ENCODE measurements around the gene DALRD3. TPM values are rescaled to one million over a fixed set of nuclear protein-coding genes. Genes with fewer than 3 reads are reported as not detected.
"Not testable (repeated sequence)": the region's sequence is repeated elsewhere in the genome, so short reads cannot be mapped to it uniquely, and the experiment has no call there.

DALRD3 gene
- total RNA-seq, 3 donors from 2014 or later, result 23.9 to 32.3 (median 25.4) TPM

GRCh38 chr3:49015765-49016164, 2.6 kb downstream of the DALRD3 start:
- H3K4me3 Mint-ChIP-seq, result no peak overlapping the region
- H3K27me3 Mint-ChIP-seq (ENCODE audit: low read depth), result no peaks in the 10 kb centered on the region
- ATAC-seq (no peak), DNase-seq (no peak)
- H3K4me1 Mint-ChIP-seq (ENCODE audit: low read depth), result peaks cover 19% of the 10 kb centered on the region
- peaks cover 12% of the 10 kb centered on the region for H3K36me3 Mint-ChIP-seq (ENCODE audit: insufficient read depth)
- H3K9me3 Mint-ChIP-seq, result no peaks in the 10 kb centered on the region

GRCh38 chr3:49015072-49015471, 3.3 kb downstream of the DALRD3 start:
- Mint-ChIP-seq H3K4me1 (ENCODE audit: low read depth) (peaks cover 16% of the 10 kb centered on the region), H3K36me3 (ENCODE audit: insufficient read depth) (peaks cover 12% of the 10 kb centered on the region), H3K4me3 (peak overlapping the region; percentile 12), H3K9me3 (no peaks in the 10 kb centered on the region), H3K27me3 (ENCODE audit: low read depth) (no peaks in the 10 kb centered on the region)
- DNase-seq (no peak), ATAC-seq (no peak)

- Mint-ChIP-seq H3K27me3 (ENCODE audit: low read depth) (no peaks in the 10 kb centered on the region), H3K9me3 (no peaks in the 10 kb centered on the region), H3K36me3 (ENCODE audit: insufficient read depth) (peaks cover 15% of the 10 kb centered on the region), H3K4me3 (no peak overlapping the region), H3K4me1 (ENCODE audit: low read depth) (peaks cover 14% of the 10 kb centered on the region)
- DNase-seq (peak; percentile 44), ATAC-seq (peak; percentile 28 to 29)
These were observed 4.4 kb downstream of the DALRD3 start for GRCh38 chr3:49013738-49014660.

GRCh38 chr3:49013113-49013737, 5.2 kb downstream of the DALRD3 start:
- H3K4me3 Mint-ChIP-seq, result no peak overlapping the region
- DNase-seq (no peak), ATAC-seq (no peak)
- peaks cover 15% of the 10 kb centered on the region for H3K36me3 Mint-ChIP-seq (ENCODE audit: insufficient read depth)
- peaks cover 14% of the 10 kb centered on the region for H3K4me1 Mint-ChIP-seq (ENCODE audit: low read depth)
- H3K9me3 Mint-ChIP-seq, result no peaks in the 10 kb centered on the region
- no peaks in the 10 kb centered on the region for H3K27me3 Mint-ChIP-seq (ENCODE audit: low read depth)

- Mint-ChIP-seq H3K9me3 (no peaks in the 10 kb centered on the region), H3K27me3 (ENCODE audit: low read depth) (no peaks in the 10 kb centered on the region), H3K4me3 (no peak overlapping the region), H3K36me3 (ENCODE audit: insufficient read depth) (peaks cover 15% of the 10 kb centered on the region), H3K4me1 (ENCODE audit: low read depth) (peaks cover 18% of the 10 kb centered on the region)
- ATAC-seq (no peak), DNase-seq (no peak)
These were observed 5.9 kb downstream of the DALRD3 start for GRCh38 chr3:49012441-49013017.

- H3K9me3 Mint-ChIP-seq, result no peaks in the 10 kb centered on the region
- H3K4me1 Mint-ChIP-seq (ENCODE audit: low read depth), result peaks cover 22% of the 10 kb centered on the region
- H3K27me3 Mint-ChIP-seq (ENCODE audit: low read depth), result no peaks in the 10 kb centered on the region
- ATAC-seq (no peak), DNase-seq (no peak)
- H3K36me3 Mint-ChIP-seq (ENCODE audit: insufficient read depth), result peaks cover 3% of the 10 kb centered on the region
- peak overlapping the region; percentile 56 for H3K4me3 Mint-ChIP-seq
These were observed 9.0 kb downstream of the DALRD3 start for GRCh38 chr3:49009396-49009795.

GRCh38 chr3:49008627-49009026, 9.8 kb downstream of the DALRD3 start:
- H3K36me3 Mint-ChIP-seq (ENCODE audit: insufficient read depth); DNase-seq; ATAC-seq; H3K27me3 Mint-ChIP-seq (ENCODE audit: low read depth); H3K9me3 Mint-ChIP-seq: not testable (repeated sequence)
- Mint-ChIP-seq H3K4me1 (ENCODE audit: low read depth) (peaks cover 19% of the 10 kb centered on the region), H3K4me3 (peak overlapping the region; percentile 98)

- Mint-ChIP-seq H3K36me3 (ENCODE audit: insufficient read depth) (peaks cover 3% of the 10 kb centered on the region), H3K4me3 (peak overlapping the region; percentile 98), H3K4me1 (ENCODE audit: low read depth) (peaks cover 19% of the 10 kb centered on the region), H3K27me3 (ENCODE audit: low read depth) (no peaks in the 10 kb centered on the region), H3K9me3 (no peaks in the 10 kb centered on the region)
- peak; percentile 65 to 70 for ATAC-seq
- DNase-seq, result peak; percentile 92
These were observed 10.4 kb downstream of the DALRD3 start for GRCh38 chr3:49007771-49008528.

- Mint-ChIP-seq H3K9me3 (no peaks in the 10 kb centered on the region), H3K4me3 (peak within 1 kb of the TSS; percentile 98), H3K4me1 (ENCODE audit: low read depth) (peaks cover 19% of the 10 kb centered on the region), H3K27me3 (ENCODE audit: low read depth) (no peaks in the 10 kb centered on the region), H3K36me3 (ENCODE audit: insufficient read depth) (peaks cover 3% of the 10 kb centered on the region)
- DNase-seq (peak; percentile 97), ATAC-seq (peak; percentile 92 to 93)
These were observed 11.2 kb downstream of the DALRD3 start, which contains the start of gene WDR6 for GRCh38 chr3:49007068-49007770. Gene WDR6, plus strand, starts transcription at chr3:49007391. Its CDS starts 41 bp downstream, at chr3:49007432.

GRCh38 chr3:49006408-49007067, 11.8 kb downstream of the DALRD3 start:
- H3K36me3 Mint-ChIP-seq (ENCODE audit: insufficient read depth), result peaks cover 3% of the 10 kb centered on the region
- no peak for ATAC-seq
- no peaks in the 10 kb centered on the region for H3K27me3 Mint-ChIP-seq (ENCODE audit: low read depth)

GRCh38 chr3:49005998-49006397, 12.4 kb downstream of the DALRD3 start:
- no peaks in the 10 kb centered on the region for H3K27me3 Mint-ChIP-seq (ENCODE audit: low read depth)
- no peak for DNase-seq
- H3K4me1 Mint-ChIP-seq (ENCODE audit: low read depth), result peaks cover 19% of the 10 kb centered on the region
- no peaks in the 10 kb centered on the region for H3K9me3 Mint-ChIP-seq
- H3K36me3 Mint-ChIP-seq (ENCODE audit: insufficient read depth), result peaks cover 3% of the 10 kb centered on the region
- peak overlapping the region; percentile 98 for H3K4me3 Mint-ChIP-seq
- no peak for ATAC-seq

More at GRCh38 chr3:49006408-49007067, 11.8 kb downstream of the DALRD3 start:
- H3K9me3 Mint-ChIP-seq, result no peaks in the 10 kb centered on the region
- peaks cover 19% of the 10 kb centered on the region for H3K4me1 Mint-ChIP-seq (ENCODE audit: low read depth)
- DNase-seq, result no peak
- H3K4me3 Mint-ChIP-seq, result peak overlapping the region; percentile 98

- Mint-ChIP-seq H3K4me1 (ENCODE audit: low read depth) (peaks cover 19% of the 10 kb centered on the region), H3K36me3 (ENCODE audit: insufficient read depth) (peaks cover 3% of the 10 kb centered on the region), H3K9me3 (no peaks in the 10 kb centered on the region), H3K4me3 (no peak overlapping the region), H3K27me3 (ENCODE audit: low read depth) (no peaks in the 10 kb centered on the region)
- DNase-seq, result no peak
- ATAC-seq, result no peak
These were observed 13.1 kb downstream of the DALRD3 start for GRCh38 chr3:49005303-49005680.
